ENCODE results near the gene RAB13.

DNA sequence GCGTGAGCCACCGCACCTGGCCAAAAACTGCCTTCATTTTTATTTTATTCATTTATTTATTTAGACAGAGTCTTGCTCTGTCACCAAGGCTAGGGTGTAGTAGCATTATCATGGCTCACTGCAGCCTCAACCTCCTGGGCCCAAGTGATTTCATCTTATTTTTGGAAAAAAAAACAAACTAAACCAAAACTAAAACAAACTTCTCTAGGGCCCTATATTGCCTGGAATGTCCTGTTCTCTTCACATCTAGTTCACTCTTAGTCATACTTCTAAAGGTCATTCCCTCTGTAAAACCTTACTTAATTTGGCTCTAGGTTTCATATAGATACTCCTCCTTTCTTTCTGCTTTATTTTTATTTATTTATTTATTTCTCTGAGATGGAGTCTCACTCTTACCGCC, 20.0 kb upstream of the RAB13 start:
- TF ChIP-seq, protein P1, sequence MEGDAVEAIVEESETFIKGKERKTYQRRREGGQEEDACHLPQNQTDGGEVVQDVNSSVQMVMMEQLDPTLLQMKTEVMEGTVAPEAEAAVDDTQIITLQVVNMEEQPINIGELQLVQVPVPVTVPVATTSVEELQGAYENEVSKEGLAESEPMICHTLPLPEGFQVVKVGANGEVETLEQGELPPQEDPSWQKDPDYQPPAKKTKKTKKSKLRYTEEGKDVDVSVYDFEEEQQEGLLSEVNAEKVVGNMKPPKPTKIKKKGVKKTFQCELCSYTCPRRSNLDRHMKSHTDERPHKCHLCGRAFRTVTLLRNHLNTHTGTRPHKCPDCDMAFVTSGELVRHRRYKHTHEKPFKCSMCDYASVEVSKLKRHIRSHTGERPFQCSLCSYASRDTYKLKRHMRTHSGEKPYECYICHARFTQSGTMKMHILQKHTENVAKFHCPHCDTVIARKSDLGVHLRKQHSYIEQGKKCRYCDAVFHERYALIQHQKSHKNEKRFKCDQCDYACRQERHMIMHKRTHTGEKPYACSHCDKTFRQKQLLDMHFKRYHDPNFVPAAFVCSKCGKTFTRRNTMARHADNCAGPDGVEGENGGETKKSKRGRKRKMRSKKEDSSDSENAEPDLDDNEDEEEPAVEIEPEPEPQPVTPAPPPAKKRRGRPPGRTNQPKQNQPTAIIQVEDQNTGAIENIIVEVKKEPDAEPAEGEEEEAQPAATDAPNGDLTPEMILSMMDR (IDR thresholded peaks at IDR 0.05), result no peak
- no peak for TF ChIP-seq EP300 (IDR thresholded peaks at IDR 0.05)
